DND-41 (cell line): ENCODE results near the gene MBP.
"Not testable (repeated sequence)": the region's sequence is repeated elsewhere in the genome, so short reads cannot be mapped to it uniquely, and the experiment has no call there.

Experiments
- CTCF ChIP-seq: IDR thresholded peaks from 2 replicates; pipeline ENCODE4 v1.5.1; 2012; ENCODE audit warnings: borderline replicate concordance, low read length, moderate library complexity, mild to moderate bottlenecking; ENCODE audit not compliant: poor library complexity, severe bottlenecking; ENCODE audit errors: extremely low read depth
- EZH2 ChIP-seq: IDR thresholded peaks from 3 replicates; pipeline ENCODE4 v1.6.1; 2012; ENCODE audit warnings: borderline replicate concordance, low read depth, mild to moderate bottlenecking, moderate library complexity, low read length, inconsistent platforms; ENCODE audit not compliant: severe bottlenecking

GRCh38 chr18:77021478-77021877 is 111.1 kb downstream of the MBP start:
- not testable (repeated sequence) for TF ChIP-seq CTCF, EZH2
